Hypothalamus (tissue), 51 donors: Measurements from ENCODE around the gene CNGB1.
"Not testable (repeated sequence)": the region's sequence is repeated elsewhere in the genome, so short reads cannot be mapped to it uniquely, and the experiment has no call there.

ENCODE experiments used
- DNase-seq, 51 donors: peaks; one replicate each; lab custom pipeline; 2025; lab: John Stamatoyannopoulos, UW

Gene CNGB1

DNA sequence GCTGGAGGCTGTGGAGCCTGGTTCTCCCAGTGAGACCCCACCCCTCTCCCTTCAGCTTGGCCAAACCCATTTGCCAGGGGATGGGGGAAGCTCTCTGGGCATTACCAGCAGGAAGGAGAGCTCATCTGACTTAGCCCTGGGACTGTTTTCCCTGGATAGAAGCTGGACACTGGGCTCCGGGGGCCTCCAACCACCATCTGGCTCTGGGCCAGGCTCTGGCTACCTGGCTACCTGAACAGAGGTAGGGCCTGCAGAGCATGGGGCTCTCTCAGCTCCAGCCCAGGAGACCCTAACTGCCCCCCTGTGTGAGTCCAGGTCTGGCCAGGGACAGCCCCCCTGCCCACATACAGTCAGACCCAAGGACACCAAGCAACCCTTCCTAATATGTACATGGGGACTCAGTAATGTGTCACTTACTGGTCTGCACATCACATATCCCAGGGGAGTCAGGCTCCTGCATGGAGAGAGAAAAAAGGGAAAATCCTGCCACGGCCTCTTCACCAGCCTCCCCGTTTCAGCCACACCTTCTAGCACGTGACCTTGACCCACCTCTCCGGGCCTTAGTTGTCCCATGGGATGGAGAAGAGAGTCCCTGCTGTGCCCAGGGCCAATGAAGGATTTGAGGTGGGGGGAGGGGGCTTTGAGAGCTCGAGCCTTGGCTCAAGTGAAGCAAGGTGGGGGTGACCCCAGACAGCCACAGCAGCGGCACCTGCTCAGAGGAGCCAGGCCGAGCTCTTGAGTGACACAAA, 13.8 kb downstream of the CNGB1 start:
- DNase-seq, result no peak

GRCh38 chr16:57956270-57956808, 14.6 kb downstream of the CNGB1 start:
- DNase-seq, result no peak

GRCh38 chr16:57955572-57956188, 15.2 kb downstream of the CNGB1 start:
- no peak for DNase-seq

GRCh38 chr16:57953857-57954256, 17.1 kb downstream of the CNGB1 start:
- DNase-seq, result no peak

- no peak for DNase-seq
These were observed 18.0 kb downstream of the CNGB1 start for GRCh38 chr16:57952909-57953308.

GRCh38 chr16:57951204-57951960, 19.5 kb downstream of the CNGB1 start:
- no peak for DNase-seq

- no peak for DNase-seq
These were observed 20.5 kb downstream of the CNGB1 start for GRCh38 chr16:57950382-57950781.

- DNase-seq, result no peak
These were observed 21.2 kb downstream of the CNGB1 start for GRCh38 chr16:57949595-57950238.

GRCh38 chr16:57949013-57949412, 21.9 kb downstream of the CNGB1 start:
- no peak for DNase-seq

- no peak for DNase-seq
These were observed 22.9 kb downstream of the CNGB1 start for GRCh38 chr16:57948027-57948426.

GRCh38 chr16:57947261-57947660, 23.7 kb downstream of the CNGB1 start:
- no peak for DNase-seq

- DNase-seq, result peak in 11 of 51 donors; percentile 9 to 50 (median 25)
These were observed 24.6 kb downstream of the CNGB1 start for GRCh38 chr16:57946181-57946801.

DNA sequence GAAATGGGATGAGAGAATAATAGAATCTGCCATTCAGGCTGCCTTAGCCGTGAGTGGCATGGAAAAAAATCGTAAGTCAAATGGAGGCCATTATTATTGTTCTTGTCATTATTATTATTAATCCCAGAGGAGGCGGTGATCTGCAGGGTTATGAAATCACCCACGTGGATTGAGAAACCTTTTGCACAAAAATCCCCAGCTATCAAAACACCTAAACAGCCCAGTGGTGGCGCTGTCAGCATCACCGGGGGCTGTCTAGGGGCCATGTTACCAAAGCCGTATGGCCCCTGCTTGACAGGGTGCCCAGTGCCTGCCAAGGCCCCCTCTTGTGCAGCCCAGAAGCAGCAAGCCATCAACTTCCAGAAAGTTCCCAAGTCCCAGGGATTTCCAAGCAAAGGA, 25.2 kb downstream of the CNGB1 start:
- DNase-seq, result no peak

DNA sequence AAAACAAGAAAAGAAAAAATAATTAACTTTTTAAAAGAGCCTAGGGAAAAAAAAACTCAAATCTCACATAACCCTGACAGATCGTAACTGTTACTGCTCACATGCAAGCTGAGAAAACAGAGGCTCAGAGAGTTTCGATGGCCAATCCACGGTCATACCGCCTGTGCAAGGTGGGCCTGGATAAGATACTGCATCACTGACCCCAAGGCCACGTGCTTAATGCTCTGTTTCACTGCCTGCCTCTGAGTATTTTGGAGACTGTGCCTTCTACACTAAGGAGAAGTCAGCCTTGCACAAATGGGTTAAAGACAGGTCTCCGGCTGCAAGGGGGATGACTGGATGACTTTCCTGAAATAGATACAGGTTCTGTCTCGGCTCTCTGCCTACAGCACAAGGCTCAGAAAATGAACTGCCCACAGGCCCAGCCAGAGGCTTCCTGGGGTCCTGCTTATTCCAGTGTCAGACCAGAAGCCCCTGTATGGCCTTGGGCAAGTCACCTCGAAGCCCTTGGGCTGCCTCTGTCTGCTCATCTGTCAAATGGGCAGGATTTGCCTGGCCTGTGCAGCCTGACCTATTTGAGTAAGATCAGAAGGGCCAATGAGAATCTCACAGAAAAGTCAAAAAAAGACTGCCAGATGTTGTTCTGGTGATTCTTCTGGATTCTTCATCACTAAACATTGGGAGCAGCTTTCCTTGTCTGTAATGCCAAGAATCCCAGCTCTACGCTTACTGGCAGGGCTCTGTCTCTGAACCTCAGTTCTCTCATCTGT, 25.8 kb downstream of the CNGB1 start:
- no peak for DNase-seq

GRCh38 chr16:57943381-57943780, 27.5 kb downstream of the CNGB1 start:
- DNase-seq, result not testable (repeated sequence)

DNA sequence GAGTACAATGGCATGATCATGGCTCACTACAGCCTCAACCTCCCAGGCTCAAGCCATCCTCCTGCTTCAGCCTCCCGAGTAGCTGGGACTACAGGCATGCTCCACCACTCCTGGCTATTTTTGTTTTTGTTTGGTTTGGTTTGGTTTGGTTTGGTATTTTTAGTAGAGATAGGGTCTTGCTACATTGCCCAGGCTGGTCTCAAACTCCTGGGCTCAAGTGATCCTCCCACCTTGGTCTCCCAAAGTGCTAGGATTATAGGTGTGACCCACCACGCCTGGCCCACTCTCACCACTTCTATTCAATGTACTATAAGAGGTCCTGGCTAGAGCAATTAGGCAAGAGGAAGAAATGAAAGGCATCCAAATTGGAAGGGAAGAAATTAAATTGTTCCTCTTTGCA, 29.0 kb downstream of the CNGB1 start:
- DNase-seq, result not testable (repeated sequence)

DNA sequence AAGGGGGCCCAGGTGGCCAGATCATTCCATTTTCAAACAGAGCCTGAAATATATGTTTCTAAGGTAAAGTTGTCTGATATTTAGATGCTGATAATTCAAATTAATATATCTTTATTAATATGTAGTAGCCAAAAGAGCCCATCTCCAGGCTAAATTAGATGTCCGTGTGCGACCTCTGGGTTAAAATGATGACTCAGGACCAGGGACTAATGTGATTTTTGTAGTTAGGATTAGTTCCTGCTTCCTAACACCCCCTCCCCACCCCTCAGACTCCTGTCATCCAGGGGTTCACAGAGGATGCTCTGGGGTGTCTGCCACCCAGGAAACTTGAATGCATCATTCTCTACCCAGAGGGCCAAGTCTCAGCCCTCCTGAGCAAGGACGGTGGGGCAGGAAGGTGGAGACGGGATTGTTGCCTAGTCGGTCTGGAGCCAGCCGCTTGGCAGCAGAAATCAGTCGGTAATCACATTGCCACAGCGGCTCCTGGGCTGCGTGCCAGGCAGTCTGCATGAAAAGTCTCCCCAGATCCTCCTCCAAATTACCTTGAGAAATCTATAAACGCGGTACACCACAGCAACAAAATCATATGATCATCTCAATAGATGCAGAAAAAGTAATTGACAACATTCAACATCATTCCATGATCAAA, 29.8 kb downstream of the CNGB1 start:
- DNase-seq, result peak in 31 of 51 donors; percentile 7 to 63 (median 36)

DNA sequence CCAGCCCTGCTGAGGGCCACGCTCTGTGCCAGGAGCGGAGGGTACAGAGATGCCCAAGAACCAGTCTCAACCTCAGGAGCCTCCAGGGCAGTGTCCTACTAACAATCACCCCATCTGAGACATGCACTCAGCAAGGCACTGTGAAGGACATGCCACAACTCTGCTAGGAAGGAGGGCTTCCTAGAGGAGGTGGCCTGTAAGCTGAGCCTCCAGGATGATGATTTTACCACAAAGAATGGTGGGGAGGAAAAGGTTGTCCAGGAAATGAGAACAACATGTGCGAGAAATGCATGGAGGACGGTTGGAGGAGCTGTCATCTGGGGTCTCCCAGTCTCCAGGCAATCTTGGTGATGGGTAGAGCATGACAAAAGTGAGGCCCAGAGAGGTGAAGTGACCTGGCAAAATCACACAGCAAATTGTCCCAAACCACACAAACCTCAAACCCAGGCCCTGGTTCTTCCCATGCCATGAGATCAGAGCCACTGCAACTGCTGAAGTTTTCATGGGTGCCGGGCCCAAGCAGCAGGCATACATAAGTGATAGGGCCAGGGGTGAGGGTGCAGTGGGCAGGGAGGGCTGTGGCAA, 30.5 kb downstream of the CNGB1 start:
- no peak for DNase-seq

DNA sequence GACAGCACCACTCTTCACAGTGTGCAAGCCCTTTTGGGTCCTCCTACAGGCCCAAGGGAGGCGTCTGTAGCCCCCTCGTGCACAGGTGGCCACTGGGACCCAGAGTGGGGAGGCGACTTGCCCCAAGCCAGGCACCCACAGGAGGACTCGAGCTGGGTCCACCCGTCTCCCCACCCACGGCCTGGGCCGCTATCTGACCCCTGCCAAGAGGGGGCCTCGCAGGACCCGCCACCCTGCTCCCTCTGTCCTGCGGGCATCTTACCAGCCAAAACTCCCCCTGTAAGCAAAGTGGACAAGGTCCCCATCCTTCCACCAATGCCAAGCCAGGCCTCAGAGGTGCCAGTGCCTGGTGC, 31.1 kb downstream of the CNGB1 start:
- DNase-seq, result no peak
